Heart right ventricle (tissue), 16 donors: Measurements from ENCODE around the gene LHB. TPM values are rescaled to one million over a fixed set of nuclear protein-coding genes. Genes with fewer than 3 reads are reported as not detected.

Experiments used
- ATAC-seq, 8 donors: fragments of 200-7000 bp; cut with Tn5 transposase; one replicate each; pipeline ENCODE4 v1.9.1; 2020; ENCODE audit warnings: mild to moderate bottlenecking in 8 of 8, moderate library complexity in 8 of 8, moderate number of reproducible peaks in 1 of 8
- DNase-seq, 2 donors: peaks; one replicate each; pipeline ENCODE4 v3.0.0-alpha.2; 2020
- H3K27ac ChIP-seq, 10 donors: fragments of 200-600 bp; sonication (generic) in 2 of 10; one replicate each; pipeline versions ENCODE4 v1.5.0 to v1.8.0; 2020 to 2022; ENCODE audit warnings: mild to moderate bottlenecking in 3 of 10
- H3K27me3 ChIP-seq, 7 donors: fragments of 200-600 bp; one replicate each; pipeline ENCODE4 v1.8.0; 2021 to 2022; ENCODE audit warnings: mild to moderate bottlenecking in 2 of 7
- H3K36me3 ChIP-seq, 9 donors: fragments of 200-600 bp; sonication (generic) in 1 of 9; one replicate each; pipeline versions ENCODE4 v1.5.0 to v1.8.0; 2020 to 2022; ENCODE audit warnings: mild to moderate bottlenecking in 2 of 9
- H3K4me1 ChIP-seq, 9 donors: fragments of 200-600 bp; sonication (generic) in 1 of 9; one replicate each; pipeline versions ENCODE4 v1.5.0 to v1.8.0; 2020 to 2022; ENCODE audit warnings: mild to moderate bottlenecking in 4 of 9
- H3K4me3 ChIP-seq, 10 donors: fragments of 200-600 bp; sonication (generic) in 2 of 10; one replicate each; pipeline versions ENCODE4 v1.5.0 to v1.8.0; 2020 to 2022; ENCODE audit warnings: mild to moderate bottlenecking in 7 of 10, moderate library complexity in 2 of 10
- H3K9me3 ChIP-seq, 11 donors: fragments of 200-600 bp in 10 of 11; sonication (generic) in 2 of 11; one replicate each; pipeline versions ENCODE4 v1.5.0 to v1.8.0; 2013 to 2022; ENCODE audit warnings: mild to moderate bottlenecking in 2 of 11, control low read depth in 1 of 11, moderate library complexity in 1 of 11
- CTCF ChIP-seq, 9 donors: fragments of 200-600 bp; sonication (generic) in 2 of 9; IDR thresholded peaks; one replicate each; pipeline versions ENCODE4 v1.5.0 to v1.8.0; 2021 to 2022; ENCODE audit warnings: antibody characterized with exemption in 9 of 9, mild to moderate bottlenecking in 5 of 9, moderate library complexity in 1 of 9
- WGBS, 2 donors: extraction: QIAGEN DNeasy Blood & Tissue Kit; methylation state at CpG; one replicate each; pipeline ENCODE4 v1.1.7; 2013; ENCODE audit warnings: inconsistent platforms in 1 of 2; 5-methylcytosine and 5-hydroxymethylcytosine counted together
- intact Hi-C, 10 donors: fragments of 100-400 bp; cut with DNase I; formaldehyde crosslinking; loops; one replicate each; pipeline versions ENCODE4 v1.11.1 to v1.14.2; 2022
- polyA plus RNA-seq, 2 donors: library from polyadenylated mRNA; stranded (reverse); fragments of 200-250 nt; gene quantifications; one replicate each; pipeline ENCODE4 v1.2.3, GENCODE V29; 2013
- total RNA-seq, 10 donors: library from RNA; stranded (reverse); fragmentation: NEBNext Ultra II Directional in 3 of 10; extraction: Animal tissue kit (Norgen Biotek cat#: 25700) in 3 of 10; gene quantifications; one replicate each; pipeline versions ENCODE4 v1.2.1 to v1.2.4, GENCODE V29; 2021 to 2023
- donor health status: Arrhythmogenic right ventricular cardiomyopathy.
- donor health status: ischemic (EF 13 %, LVEDD 7.1; RV severe dilation, severe dysfunction).
- donor health status: healthy with polysubstance abuse.
- donor health status: DM: no; HTN: yes; CAD: no.
- donor health status: DM: no; HTN: no; CAD: no.
- donor health status: ischemic (EF 25% LVEDD 6.9; RV normal size, moderate dysfunction).
- donor health status: ischemic (EF 25% LVEDD 5.7; RV mildly dilated, moderate dysfunction).
- donor health status: healthy.
- donor health status: DM: yes; HTN: yes; CAD: no.
- donor health status: Ischemic cardiomyopathy.
- donor health status: ischemic (EF 35%, LVEDD 5.7; RV mildly dilated, moderate dysfunction).
- donor health status: nonischemic (EF 11% LVEDD 7.7; RV severe dilation, severe dysfunction).
- donor health status: DM: yes; HTN: yes; CAD: no.
- donor health status: PGD.
- donor health status: ischemic (EF 29% LVEDD 5.4; RV normal size, mild dysfunction).
- donor health status: nonischemic (EF 23%, LVEDD 6.1; RV moderate dilation, normal function).

Gene LHB
- total and polyA plus RNA-seq, 12 donors = not detected

DNA sequence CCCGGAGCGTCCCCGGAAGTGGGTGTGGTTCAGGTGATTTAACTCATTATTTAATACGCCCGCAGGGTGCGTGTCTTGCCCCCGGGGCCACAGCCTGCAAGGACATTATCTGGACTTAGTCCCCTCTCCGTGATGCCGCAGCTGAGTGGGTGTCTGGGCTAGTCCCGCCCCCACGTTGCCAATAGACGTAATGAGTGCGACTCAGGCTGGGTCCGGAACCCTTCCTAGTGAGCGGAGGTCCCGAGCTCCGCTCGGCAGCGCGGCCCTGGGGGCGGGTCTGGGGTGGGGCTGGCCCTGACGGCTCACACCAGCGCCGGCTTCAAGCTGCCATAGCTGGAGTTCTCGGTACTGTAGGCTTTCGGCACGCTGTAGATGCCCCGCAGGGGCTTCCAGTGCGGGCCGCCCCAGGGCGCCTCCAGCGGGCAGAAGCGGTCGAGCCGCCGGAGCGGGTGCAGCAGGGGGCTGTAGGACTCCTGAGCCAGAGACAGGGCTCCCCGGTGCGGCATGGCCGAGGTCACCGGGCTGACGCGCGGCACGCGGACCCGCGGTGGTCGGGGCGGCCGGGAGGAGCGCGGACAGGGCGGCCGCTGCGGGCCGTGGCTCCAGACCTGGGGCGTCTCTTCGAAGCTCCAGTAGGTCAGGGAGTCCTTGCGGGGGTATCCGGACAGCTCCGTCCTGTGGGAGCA, 918 bp upstream of the LHB start:
- Histone ChIP-seq H3K9me3 (no peaks in the 10 kb centered on the region), H3K4me1 (peaks cover 0 to 27% (median 23%) of the 10 kb centered on the region in 9 donors), H3K27me3 (peaks cover 0 to 41% (median 14%) of the 10 kb centered on the region in 7 donors), H3K36me3 (peaks cover 0 to 34% (median 13%) of the 10 kb centered on the region in 9 donors), H3K27ac (peak overlapping the region in 1 of 10 donors; percentile 18), H3K4me3 (peak overlapping the region; percentile 32 to 59 (median 54))
- ATAC-seq (peak; percentile 49 to 76 (median 66)), DNase-seq (peak; percentile 15 to 55)
- intact Hi-C loops = no loop called here
- peak; percentile 15 to 64 (median 57) for TF ChIP-seq CTCF (IDR thresholded peaks at IDR 0.05)
- 1% methylated on average over 62 of the region's 62 CpGs for WGBS, 2 donors

- ATAC-seq = no peak
- Histone ChIP-seq H3K4me3 (no peak overlapping the region), H3K36me3 (peaks cover 0 to 47% (median 13%) of the 10 kb centered on the region in 9 donors), H3K27ac (no peak overlapping the region), H3K27me3 (peaks cover 0 to 40% (median 14%) of the 10 kb centered on the region in 7 donors), H3K9me3 (no peaks in the 10 kb centered on the region), H3K4me1 (peaks cover 0 to 27% (median 23%) of the 10 kb centered on the region in 9 donors)
- no peak for DNase-seq
- intact Hi-C loops = no loop called here
- TF ChIP-seq CTCF (IDR thresholded peaks at IDR 0.05) = no peak
- 95 to 96% methylated on average over 23 to 26 of the region's 29 CpGs for WGBS, 2 donors
These were observed 638 bp downstream of the LHB start for GRCh38 chr19:49016067-49016839.

- 91 to 96% methylated on average over 18 of the region's 18 CpGs for WGBS, 2 donors
- intact Hi-C loops = no loop called here
These were observed 2.0 kb downstream of the LHB start for GRCh38 chr19:49014870-49015255.

More at GRCh38 chr19:49014870-49015255, 2.0 kb downstream of the LHB start:
- Histone ChIP-seq H3K9me3 (no peaks in the 10 kb centered on the region), H3K36me3 (peaks cover 0 to 61% (median 16%) of the 10 kb centered on the region in 9 donors), H3K27ac (no peak overlapping the region), H3K27me3 (peaks cover 0 to 26% (median 13%) of the 10 kb centered on the region in 7 donors), H3K4me3 (no peak overlapping the region), H3K4me1 (peaks cover 0 to 27% (median 23%) of the 10 kb centered on the region in 9 donors)
- TF ChIP-seq CTCF (IDR thresholded peaks at IDR 0.05) = no peak
- ATAC-seq = no peak
- DNase-seq = no peak
